ENCODE results near the gene DIAPH1. TPM values are rescaled to one million over a fixed set of nuclear protein-coding genes. Genes with fewer than 3 reads are reported as not detected.

DIAPH1 gene
- total RNA-seq, 1 donor from 2014 or later, result 20.4 TPM

GRCh38 chr5:141517880-141518617 lies 100.8 kb downstream of the DIAPH1 start:
- H3K27ac Mint-ChIP-seq, result peak overlapping the region; percentile 12
- H3K4me3 ChIP-seq, result no peak overlapping the region
- no peaks in the 10 kb centered on the region for H4K20me1 ChIP-seq (ENCODE audit: low read depth)
- TF ChIP-seq CTCF (IDR thresholded peaks at IDR 0.05) (no peak), EZH2 (IDR thresholded peaks at IDR 0.05) (no peak), EZH2phosphoT487 (IDR thresholded peaks at IDR 0.05) (no peak)
- DNase-seq (ENCODE audit: low spot score), result no peak
- H3K9me3 ChIP-seq (ENCODE audit: low read depth), result no peaks in the 10 kb centered on the region
- peaks cover 52% of the 10 kb centered on the region for H3K36me3 Mint-ChIP-seq
- H3K79me2 ChIP-seq (ENCODE audit: low read depth), result no peaks in the 10 kb centered on the region
- H3K27me3 Mint-ChIP-seq (ENCODE audit: insufficient read depth, low read depth), result peaks cover 6% of the 10 kb centered on the region
- no peak overlapping the region for H2AFZ ChIP-seq (replicated peaks)
- no peak overlapping the region for H3K27ac ChIP-seq
- no peak overlapping the region for H3K4me3 Mint-ChIP-seq
- H3K9me3 Mint-ChIP-seq, result no peaks in the 10 kb centered on the region
- H3K4me1 Mint-ChIP-seq, result peaks cover 81% of the 10 kb centered on the region
- H3K9ac ChIP-seq, result no peak overlapping the region
- no peak overlapping the region for H3K4me2 ChIP-seq
- H3K4me1 ChIP-seq, result peaks cover 41% of the 10 kb centered on the region
- H3F3A ChIP-seq (ENCODE audit: low read depth), result peaks cover 48% of the 10 kb centered on the region
- H3K36me3 ChIP-seq, result peaks cover under 1% of the 10 kb centered on the region
- H3K27me3 ChIP-seq, result no peaks in the 10 kb centered on the region

GRCh38 chr5:141517312-141517711 lies 101.5 kb downstream of the DIAPH1 start:
- peaks cover 10% of the 10 kb centered on the region for H3K27me3 Mint-ChIP-seq (ENCODE audit: insufficient read depth, low read depth)
- no peaks in the 10 kb centered on the region for H4K20me1 ChIP-seq (ENCODE audit: low read depth)
- no peak for DNase-seq (ENCODE audit: low spot score)
- no peak overlapping the region for H3K9ac ChIP-seq
- TF ChIP-seq EZH2phosphoT487 (IDR thresholded peaks at IDR 0.05) (no peak), CTCF (IDR thresholded peaks at IDR 0.05) (no peak), EZH2 (IDR thresholded peaks at IDR 0.05) (no peak)
- H3K27me3 ChIP-seq, result no peaks in the 10 kb centered on the region
- no peaks in the 10 kb centered on the region for H3K79me2 ChIP-seq (ENCODE audit: low read depth)
- H3K4me1 Mint-ChIP-seq, result peaks cover 83% of the 10 kb centered on the region
- peak overlapping the region; percentile 57 for H3K27ac Mint-ChIP-seq
- H3K27ac ChIP-seq, result no peak overlapping the region
- no peaks in the 10 kb centered on the region for H3K36me3 ChIP-seq
- peaks cover 49% of the 10 kb centered on the region for H3K36me3 Mint-ChIP-seq
- H3K4me3 ChIP-seq, result no peak overlapping the region
- peaks cover 53% of the 10 kb centered on the region for H3F3A ChIP-seq (ENCODE audit: low read depth)
- H3K4me1 ChIP-seq, result peaks cover 45% of the 10 kb centered on the region
- H2AFZ ChIP-seq (replicated peaks), result no peak overlapping the region
- H3K9me3 ChIP-seq (ENCODE audit: low read depth), result no peaks in the 10 kb centered on the region
- no peak overlapping the region for H3K4me2 ChIP-seq
- no peak overlapping the region for H3K4me3 Mint-ChIP-seq
- no peaks in the 10 kb centered on the region for H3K9me3 Mint-ChIP-seq

DNA sequence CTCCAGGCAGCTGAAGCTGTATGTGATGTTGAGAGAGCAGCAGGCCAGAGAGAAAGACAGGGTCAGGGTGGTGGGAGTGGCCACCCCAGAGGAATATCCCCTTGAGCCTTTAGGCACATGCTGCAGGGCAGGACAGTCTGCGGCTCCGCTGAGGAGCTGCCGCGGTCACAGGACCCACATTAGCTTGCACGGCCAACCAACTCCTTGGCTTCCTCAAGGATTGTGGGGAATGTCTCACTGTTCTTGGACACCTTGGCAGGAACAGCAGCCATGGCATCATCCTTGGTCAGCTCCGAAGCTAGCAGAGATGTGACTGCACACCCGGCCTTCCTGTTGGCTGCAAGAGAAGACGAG lies 102.2 kb downstream of the DIAPH1 start:
- no peaks in the 10 kb centered on the region for H3K9me3 ChIP-seq (ENCODE audit: low read depth)
- H4K20me1 ChIP-seq (ENCODE audit: low read depth), result no peaks in the 10 kb centered on the region
- peak overlapping the region; percentile 53 for H3K27ac ChIP-seq
- TF ChIP-seq EZH2 (IDR thresholded peaks at IDR 0.05), result no peak
- no peak for TF ChIP-seq CTCF (IDR thresholded peaks at IDR 0.05)
- TF ChIP-seq EZH2phosphoT487 (IDR thresholded peaks at IDR 0.05), result no peak
- Mint-ChIP-seq H3K4me3 (no peak overlapping the region), H3K4me1 (peaks cover 81% of the 10 kb centered on the region), H3K27me3 (ENCODE audit: insufficient read depth, low read depth) (peaks cover 10% of the 10 kb centered on the region), H3K27ac (peak overlapping the region; percentile 98), H3K9me3 (no peaks in the 10 kb centered on the region), H3K36me3 (peaks cover 48% of the 10 kb centered on the region)
- H3K79me2 ChIP-seq (ENCODE audit: low read depth), result no peaks in the 10 kb centered on the region
- H3F3A ChIP-seq (ENCODE audit: low read depth), result peaks cover 52% of the 10 kb centered on the region
- no peaks in the 10 kb centered on the region for H3K36me3 ChIP-seq
- H3K4me2 ChIP-seq, result no peak overlapping the region
- H3K9ac ChIP-seq, result no peak overlapping the region
- H3K4me3 ChIP-seq, result no peak overlapping the region
- no peak overlapping the region for H2AFZ ChIP-seq (replicated peaks)
- peaks cover 39% of the 10 kb centered on the region for H3K4me1 ChIP-seq
- no peaks in the 10 kb centered on the region for H3K27me3 ChIP-seq
- DNase-seq (ENCODE audit: low spot score), result no peak

Measured in neural progenitor cell (in vitro differentiated cells).